Stimulated activated CD4-positive, alpha-beta T cell treated with anti-CD3 and anti-CD28 coated beads, Interleukin-2, amount 100 ng/mL, for 24 hours (primary cell): Measurements from ENCODE around the gene C19orf47.

ENCODE experiments used
- DNase-seq, 2 donors: peaks; one replicate each; pipeline ENCODE4 v3.0.0-alpha.2; 2020

The C19orf47 gene

DNA sequence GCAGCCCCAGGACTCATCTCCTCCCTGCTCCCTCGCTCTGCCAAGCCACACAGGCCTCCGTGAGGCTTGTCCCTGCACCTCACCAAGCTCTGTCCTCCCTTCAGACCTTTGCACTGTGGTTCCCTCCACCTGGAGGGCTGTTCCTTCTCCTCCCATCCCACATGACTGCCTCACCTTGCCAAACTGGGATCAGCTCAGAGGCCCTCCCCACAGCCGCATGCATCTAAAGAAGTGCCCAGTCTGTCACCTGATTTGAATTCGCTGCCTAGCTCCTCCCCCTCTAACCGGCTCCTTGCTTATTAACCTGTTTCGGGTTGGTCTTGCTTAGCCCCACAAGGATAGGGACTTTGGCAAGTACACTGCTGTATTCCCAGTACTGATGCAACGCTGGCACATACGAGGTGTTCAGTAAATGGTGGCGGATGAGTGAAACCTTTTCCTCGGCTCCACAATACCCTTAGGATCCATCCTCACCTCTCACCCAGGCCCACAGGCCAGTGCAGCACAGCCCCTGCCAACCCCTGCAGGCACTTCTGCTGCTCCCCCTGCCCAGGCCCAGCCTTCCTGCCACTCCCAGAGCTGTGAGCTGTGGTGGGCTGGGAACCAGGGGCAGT, 67.5 kb downstream of the C19orf47 start:
- no peak for DNase-seq

DNA sequence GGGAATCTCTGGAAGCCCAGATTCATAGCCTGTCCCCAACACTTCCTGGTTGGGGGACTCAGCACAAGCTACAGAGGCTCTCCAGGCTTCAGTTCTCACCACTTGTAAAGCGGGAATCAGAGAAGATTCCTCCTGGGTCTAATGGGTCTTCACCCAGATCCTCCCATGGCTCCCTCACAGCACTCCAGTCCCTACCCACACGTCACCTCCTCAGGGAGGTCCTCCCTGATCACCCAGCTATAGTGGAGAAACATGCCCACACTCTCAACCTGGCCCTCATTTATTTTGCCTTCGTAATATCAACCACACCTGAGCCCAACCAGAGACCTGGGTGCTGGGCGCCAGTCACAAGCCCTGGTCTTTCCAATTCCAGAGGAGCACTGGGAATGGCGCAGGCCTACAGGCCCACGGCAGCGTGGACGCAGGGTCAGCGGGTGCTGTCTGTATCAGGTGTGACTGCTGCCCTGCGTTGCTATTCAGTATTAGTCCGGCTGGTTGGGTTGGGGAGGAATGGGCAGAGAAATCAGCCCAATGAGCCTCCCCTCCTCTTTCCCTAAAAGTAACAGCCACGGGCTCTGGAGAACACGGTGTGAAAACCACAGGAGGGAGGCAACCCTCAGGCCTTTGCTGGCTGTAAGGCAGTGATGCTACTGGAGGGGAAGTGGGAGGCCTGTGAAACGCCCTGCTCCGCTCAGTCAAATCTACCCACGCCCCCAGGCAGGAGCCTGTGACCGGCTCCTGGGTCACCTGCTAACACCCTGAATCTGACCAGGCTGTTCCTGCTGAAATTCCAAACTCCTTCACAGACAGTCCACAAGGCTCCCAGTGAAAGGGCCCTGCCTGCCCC, 68.2 kb downstream of the C19orf47 start:
- no peak for DNase-seq

DNA sequence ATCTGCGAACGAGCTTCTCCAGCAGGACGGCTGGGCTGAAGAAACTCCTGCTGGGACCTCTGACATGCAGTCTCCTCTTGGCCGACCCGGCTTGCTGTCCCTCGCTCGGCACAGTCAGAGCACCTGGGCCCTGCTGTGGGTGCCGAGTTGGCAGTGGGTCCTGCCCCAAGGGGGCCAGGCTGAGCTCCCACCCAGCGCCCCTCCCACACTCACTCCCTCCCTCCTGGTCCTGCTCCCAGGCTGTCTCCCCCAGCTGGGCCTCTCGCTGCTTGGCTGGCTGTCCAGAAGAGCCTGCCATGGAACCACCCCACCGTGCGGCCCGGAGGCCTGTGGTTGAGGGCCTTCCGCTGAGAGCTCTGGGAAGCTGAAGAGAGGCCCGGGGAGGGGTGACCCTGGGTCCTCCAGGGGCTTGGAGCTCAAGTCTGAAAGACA, 69.1 kb downstream of the C19orf47 start:
- DNase-seq, result no peak

DNA sequence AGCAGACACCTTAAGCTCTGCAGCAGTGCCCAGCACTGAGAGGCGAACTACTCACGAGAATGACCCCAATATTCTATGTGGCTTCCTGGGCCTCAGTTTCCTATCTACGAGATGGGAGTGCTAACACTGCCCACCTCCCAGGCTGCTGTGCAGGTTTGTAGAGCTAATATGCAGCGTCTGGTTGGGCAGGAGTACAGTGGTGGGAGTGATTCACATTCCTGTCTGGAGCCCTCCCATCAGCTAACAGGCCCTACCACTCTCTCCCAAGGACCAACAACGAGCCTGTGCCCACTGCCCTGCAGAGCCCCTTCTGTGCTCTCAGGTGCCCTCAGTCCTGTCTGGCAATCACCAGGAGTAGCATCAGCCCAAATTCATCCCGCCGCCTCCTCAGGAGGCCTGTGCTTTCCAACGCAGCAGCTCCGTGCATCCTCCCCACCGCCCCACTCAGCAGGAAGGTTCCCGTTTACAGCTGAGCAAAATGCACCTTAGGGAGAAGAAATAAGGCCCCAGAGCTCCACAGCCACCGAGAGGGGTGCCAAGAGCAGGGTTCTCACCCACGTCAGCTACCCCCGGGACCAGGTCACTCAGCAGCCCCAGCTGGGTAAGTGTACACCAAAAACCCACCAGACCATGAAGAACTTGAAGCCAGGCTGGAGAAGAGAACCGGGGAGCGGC, 69.7 kb downstream of the C19orf47 start:
- DNase-seq, result no peak

DNA sequence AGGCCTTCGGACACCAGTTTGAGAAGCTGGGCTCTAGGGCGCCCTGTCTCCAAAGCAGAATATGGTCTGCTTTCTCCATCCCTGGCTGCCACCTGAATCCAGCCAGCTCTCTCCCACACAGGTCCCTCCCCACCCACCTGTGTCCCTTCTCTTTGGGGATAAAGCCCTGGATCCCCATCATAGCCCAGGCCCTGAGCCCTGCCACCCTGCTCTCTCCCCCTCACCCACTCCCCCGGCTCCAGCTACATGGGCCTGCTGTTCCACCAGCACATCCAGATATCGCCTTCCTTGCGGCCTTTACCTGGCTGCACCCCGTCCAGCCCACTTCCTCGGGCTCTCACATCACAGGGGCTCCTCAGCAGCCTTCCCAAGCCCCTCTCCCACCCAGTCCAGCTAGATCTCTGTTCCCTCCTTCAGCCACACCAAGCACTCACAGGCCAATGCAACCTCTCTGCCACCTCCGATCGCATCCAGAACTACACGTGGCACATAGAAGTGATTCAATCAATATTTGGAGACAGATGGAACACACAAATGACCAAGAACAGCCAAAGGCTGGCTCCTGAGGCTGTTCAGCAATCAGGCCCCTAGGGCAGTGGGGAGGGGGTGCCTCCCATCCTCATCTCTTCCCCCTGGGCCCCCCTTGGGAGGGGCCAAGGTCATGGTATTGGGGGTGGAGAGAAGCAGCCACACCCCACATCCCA, 70.7 kb downstream of the C19orf47 start:
- no peak for DNase-seq

DNA sequence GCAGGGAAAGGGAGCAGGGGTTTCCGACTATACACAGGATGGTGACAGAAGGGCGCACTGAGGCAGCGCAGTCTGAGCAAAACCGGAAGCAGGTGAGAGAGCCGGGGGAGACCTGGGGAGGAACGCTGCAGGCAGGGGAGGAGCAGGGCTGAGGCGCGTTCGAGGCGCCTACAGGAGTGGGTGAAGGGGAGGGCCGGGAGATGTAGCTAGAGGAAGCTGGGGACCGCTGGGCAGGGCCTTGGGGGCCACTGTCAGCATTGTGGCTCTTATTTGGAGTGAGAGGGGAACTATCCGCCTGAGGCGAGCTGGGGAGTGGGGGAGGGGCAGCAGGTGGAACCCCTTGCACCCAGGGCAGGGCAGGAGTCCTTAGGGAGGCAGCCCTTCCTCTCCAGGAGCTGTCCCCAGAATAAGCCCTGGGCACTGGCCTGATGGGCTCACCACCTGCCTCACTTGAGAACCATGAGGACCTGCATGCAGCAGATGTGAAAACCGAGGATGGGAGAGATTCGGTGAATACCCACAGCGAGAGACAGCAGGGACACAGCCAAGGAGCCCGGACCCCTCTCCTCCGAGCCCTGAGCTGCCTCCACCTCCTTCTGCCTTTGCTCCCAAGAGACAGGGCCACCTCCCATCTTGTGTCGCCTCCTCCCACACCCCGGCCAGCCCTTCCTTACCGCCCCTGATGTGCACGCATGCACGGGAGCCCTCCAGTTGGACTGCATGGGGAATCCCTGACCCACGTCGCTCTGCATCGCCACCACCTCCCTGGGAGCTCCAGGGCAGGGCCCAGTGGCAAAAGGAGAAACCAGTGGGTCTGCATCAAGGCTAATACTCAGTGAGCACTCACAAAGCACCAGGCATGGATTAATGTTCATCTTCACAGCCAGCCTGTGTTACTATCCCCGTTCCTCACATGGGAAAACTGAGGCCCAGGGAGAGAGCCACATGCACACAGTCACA, 73.3 kb downstream of the C19orf47 start:
- peak in 1 of 2 donors; percentile 37 for DNase-seq

DNA sequence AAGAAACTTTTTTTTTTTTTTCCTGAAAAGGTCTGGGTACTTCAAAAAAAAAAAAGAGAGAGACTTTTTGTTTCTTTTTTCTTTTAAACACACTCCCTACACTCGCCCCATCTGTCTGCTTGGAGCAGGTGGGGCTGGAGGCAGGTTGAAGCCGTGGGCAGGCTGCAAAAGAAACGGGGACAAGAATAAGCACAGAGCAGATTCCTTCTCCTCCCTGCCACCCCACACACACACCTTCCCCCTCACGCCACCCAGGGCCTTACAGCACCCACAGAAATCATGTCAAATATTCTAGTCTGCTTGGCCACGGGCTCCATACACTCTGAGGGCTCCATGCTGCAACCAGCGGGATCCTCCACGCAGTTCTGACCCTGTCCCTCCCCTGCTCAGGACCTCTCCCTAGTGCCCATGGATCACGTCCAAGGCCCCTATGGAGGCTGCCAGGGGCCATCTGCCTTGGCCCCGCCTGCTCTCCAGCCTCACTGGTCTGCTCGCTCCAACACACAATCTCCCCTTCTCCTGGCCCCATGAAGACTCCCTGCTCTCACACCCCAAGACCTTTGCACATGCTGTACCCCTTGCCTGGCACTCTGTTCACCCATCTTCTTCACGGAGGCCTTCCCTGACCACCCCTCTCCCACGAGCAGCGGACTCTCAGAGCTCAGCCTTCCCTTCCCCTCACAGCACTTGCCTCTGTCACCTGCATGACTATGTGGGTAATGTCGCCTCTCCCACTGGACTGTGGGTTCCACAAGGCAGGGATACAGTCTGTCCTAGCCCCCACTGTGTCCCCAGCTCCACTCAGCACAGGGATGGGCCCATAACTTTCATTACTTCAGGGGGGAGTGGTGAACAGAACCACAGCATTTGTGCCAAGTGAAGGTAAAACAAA, 74.5 kb downstream of the C19orf47 start:
- DNase-seq, result no peak

DNA sequence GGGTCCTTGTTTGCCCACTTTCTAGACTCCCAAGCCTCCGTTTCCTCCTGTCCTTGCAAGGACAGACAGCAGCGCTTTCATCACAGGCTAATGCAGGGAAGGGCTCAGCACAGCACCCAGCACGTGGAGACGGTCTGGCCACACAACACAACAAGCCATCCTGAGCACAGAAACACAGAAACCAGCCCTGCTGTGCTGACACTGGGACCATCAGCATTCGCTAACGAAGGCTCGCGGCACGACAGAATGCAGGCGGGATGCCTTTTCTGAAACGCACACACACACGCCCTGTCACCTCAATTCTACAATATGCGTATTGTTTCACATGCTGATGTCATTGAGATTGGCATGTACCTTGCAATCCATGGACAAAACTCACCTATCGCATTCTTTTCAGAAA, 75.9 kb downstream of the C19orf47 start:
- no peak for DNase-seq

DNA sequence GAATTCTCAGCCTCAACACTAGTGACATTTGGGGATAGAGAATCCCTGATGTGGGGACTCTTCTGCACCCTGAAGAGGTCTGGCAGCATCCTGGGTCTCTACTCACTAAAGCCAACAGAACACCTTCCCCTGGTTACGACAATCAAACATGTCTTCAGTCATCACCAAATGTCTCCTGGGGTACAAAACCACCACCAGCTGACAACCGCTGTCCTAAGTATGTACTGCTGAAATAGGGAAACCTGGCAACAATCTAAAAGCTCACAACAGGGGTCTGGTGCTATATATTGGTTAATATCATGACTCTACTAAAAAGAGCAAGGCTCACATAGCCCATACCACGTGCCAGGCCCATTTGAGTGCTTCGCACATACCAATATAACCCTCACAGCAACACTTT, 76.5 kb downstream of the C19orf47 start:
- no peak for DNase-seq

DNA sequence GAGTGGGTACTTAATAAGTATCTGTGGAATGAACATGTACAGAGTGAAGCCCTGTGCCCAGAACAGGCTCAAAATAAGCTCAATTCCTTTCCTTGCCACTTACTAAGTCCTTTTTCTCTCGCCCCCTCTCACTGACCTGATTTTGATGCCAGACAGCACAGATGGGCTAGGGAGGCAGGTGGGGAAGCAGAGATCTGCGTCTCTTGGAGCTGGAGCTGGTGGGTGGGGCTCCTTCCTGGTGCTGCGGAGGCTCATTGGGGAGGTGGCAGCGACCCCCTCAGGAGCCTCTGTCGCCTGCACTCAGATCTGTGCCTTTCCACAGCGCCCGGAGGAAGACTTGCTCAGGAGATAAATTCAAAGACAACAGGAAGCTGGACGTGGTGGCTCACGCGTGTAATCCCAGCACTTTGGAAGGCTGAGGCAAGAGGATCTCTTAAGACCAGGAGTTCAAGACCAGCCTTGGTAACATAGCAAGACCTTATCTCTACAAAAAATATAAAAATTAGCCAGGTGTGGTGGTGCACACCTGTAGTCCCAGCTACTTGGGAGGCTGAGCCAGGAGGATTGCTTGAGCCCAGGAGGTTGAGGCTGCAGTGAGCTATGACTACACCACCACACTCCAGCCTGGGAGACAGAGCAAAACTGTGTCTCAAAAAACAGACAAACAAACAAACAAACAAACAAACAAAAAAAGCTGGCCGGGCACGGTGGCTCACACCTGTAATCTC, 77.7 kb downstream of the C19orf47 start:
- no peak for DNase-seq
